K562 (cell line): ENCODE measurements around the gene CHRNB4. TPM values are rescaled to one million over a fixed set of nuclear protein-coding genes. Genes with fewer than 3 reads are reported as not detected.

Source experiments
- STAT5B ChIP-seq: fragments of 250-450 bp; sonication (Bioruptor Pico); IDR thresholded peaks from 2 replicates; pipeline ENCODE4 v1.8.0; 2021; ENCODE audit warnings: mild to moderate bottlenecking, inconsistent platforms
- polyA plus RNA-seq, 8 experiments: library from polyadenylated mRNA; depleted of rRNA in 4 of 8; stranded (reverse) in 5 of 8; unstranded in 3 of 8; fragments of >200 nt; fragmentation: Nextera tagmentation in 2 of 8; fragmentation: Illumina TruSeq in 1 of 8; extraction: Ambion mirVana in 2 of 8; extraction: Trizol in 1 of 8; gene quantifications; 2 replicates each; pipeline versions ENCODE4 v1.2.1 to v1.2.3, GENCODE V29; 2011 to 2014; ENCODE audit warnings: inconsistent platforms in 1 of 8, missing spikeins in 1 of 8
- total RNA-seq, 7 experiments: library from RNA; depleted of rRNA in 6 of 7; stranded (reverse); fragments of >200 nt in 6 of 7; fragmentation: Illumina TruSeq in 2 of 7; extraction: Trizol in 2 of 7; gene quantifications; 2 replicates each; pipeline versions ENCODE4 v1.2.1 to v1.2.3, GENCODE V29; 2011 to 2021; ENCODE audit warnings: low replicate concordance in 1 of 7
- TF ChIP-seq, protein P1 (sequence below): sonication (generic); formaldehyde crosslinking; IDR thresholded peaks from 2 replicates; pipeline ENCODE4 v1.8.0; 2023; ENCODE audit warnings: missing genetic modification reagents, mild to moderate bottlenecking, borderline replicate concordance
- TF ChIP-seq, protein P2 (sequence below): sonication (generic); formaldehyde crosslinking; IDR thresholded peaks from 2 replicates; pipeline ENCODE4 v1.8.0; 2022; ENCODE audit warnings: mild to moderate bottlenecking, missing genetic modification reagents
- TF ChIP-seq, protein P3 (sequence below): fragments of 450-650 bp; formaldehyde crosslinking; IDR thresholded peaks from 2 replicates; pipeline ENCODE4 v1.4.0; 2020; ENCODE audit warnings: mild to moderate bottlenecking, moderate library complexity

CHRNB4 gene
- total and polyA plus RNA-seq, 9 of the 15 experiments (the other 6 are each of a cell fraction or from before 2014, with no cell fraction given): 0.08 to 0.18 TPM; not detected in 7

- TF ChIP-seq, protein P1, sequence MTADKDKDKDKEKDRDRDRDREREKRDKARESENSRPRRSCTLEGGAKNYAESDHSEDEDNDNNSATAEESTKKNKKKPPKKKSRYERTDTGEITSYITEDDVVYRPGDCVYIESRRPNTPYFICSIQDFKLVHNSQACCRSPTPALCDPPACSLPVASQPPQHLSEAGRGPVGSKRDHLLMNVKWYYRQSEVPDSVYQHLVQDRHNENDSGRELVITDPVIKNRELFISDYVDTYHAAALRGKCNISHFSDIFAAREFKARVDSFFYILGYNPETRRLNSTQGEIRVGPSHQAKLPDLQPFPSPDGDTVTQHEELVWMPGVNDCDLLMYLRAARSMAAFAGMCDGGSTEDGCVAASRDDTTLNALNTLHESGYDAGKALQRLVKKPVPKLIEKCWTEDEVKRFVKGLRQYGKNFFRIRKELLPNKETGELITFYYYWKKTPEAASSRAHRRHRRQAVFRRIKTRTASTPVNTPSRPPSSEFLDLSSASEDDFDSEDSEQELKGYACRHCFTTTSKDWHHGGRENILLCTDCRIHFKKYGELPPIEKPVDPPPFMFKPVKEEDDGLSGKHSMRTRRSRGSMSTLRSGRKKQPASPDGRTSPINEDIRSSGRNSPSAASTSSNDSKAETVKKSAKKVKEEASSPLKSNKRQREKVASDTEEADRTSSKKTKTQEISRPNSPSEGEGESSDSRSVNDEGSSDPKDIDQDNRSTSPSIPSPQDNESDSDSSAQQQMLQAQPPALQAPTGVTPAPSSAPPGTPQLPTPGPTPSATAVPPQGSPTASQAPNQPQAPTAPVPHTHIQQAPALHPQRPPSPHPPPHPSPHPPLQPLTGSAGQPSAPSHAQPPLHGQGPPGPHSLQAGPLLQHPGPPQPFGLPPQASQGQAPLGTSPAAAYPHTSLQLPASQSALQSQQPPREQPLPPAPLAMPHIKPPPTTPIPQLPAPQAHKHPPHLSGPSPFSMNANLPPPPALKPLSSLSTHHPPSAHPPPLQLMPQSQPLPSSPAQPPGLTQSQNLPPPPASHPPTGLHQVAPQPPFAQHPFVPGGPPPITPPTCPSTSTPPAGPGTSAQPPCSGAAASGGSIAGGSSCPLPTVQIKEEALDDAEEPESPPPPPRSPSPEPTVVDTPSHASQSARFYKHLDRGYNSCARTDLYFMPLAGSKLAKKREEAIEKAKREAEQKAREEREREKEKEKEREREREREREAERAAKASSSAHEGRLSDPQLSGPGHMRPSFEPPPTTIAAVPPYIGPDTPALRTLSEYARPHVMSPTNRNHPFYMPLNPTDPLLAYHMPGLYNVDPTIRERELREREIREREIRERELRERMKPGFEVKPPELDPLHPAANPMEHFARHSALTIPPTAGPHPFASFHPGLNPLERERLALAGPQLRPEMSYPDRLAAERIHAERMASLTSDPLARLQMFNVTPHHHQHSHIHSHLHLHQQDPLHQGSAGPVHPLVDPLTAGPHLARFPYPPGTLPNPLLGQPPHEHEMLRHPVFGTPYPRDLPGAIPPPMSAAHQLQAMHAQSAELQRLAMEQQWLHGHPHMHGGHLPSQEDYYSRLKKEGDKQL (CRISPR knock-in tag): no peak
- TF ChIP-seq, protein P2, sequence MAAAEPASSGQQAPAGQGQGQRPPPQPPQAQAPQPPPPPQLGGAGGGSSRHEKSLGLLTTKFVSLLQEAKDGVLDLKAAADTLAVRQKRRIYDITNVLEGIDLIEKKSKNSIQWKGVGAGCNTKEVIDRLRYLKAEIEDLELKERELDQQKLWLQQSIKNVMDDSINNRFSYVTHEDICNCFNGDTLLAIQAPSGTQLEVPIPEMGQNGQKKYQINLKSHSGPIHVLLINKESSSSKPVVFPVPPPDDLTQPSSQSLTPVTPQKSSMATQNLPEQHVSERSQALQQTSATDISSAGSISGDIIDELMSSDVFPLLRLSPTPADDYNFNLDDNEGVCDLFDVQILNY (CRISPR knock-in tag): no peak
- TF ChIP-seq STAT5B (CRISPR knock-in tag): no peak
- TF ChIP-seq, protein P3, sequence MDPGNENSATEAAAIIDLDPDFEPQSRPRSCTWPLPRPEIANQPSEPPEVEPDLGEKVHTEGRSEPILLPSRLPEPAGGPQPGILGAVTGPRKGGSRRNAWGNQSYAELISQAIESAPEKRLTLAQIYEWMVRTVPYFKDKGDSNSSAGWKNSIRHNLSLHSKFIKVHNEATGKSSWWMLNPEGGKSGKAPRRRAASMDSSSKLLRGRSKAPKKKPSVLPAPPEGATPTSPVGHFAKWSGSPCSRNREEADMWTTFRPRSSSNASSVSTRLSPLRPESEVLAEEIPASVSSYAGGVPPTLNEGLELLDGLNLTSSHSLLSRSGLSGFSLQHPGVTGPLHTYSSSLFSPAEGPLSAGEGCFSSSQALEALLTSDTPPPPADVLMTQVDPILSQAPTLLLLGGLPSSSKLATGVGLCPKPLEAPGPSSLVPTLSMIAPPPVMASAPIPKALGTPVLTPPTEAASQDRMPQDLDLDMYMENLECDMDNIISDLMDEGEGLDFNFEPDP (CRISPR knock-in tag): no peak
- TF ChIP-seq, all 486 proteins: peak for 0
These were observed 35.3 kb downstream of the CHRNB4 start (continued) for GRCh38 chr15:78605680-78606079.
